BLaER1 treated with 17β-estradiol and CSF1 and Interleukin-3, amounts not matched to agents 10 nM and 100 nM (cell line): Measurements from ENCODE around the gene DKKL1.
"Not testable (repeated sequence)": the region's sequence is repeated elsewhere in the genome, so short reads cannot be mapped to it uniquely, and the experiment has no call there.

Source experiments
- H3K27ac ChIP-seq, 11 experiments: shearing (Covaris generic); formaldehyde crosslinking; 2 replicates each; pipeline ENCODE4 v1.8.1; 2022
- H3K27me3 ChIP-seq, 11 experiments: shearing (Covaris generic); formaldehyde crosslinking; 2 replicates each; pipeline ENCODE4 v1.8.1; 2022
- H3K36me3 ChIP-seq, 11 experiments: shearing (Covaris generic); formaldehyde crosslinking; 2 replicates each; pipeline ENCODE4 v1.8.1; 2022
- H3K4me1 ChIP-seq, 10 experiments: shearing (Covaris generic); formaldehyde crosslinking; 2 replicates each; pipeline ENCODE4 v1.8.1; 2022
- H3K4me2 ChIP-seq, 11 experiments: shearing (Covaris generic); formaldehyde crosslinking; 2 replicates each; pipeline ENCODE4 v1.8.1; 2022
- H3K4me3 ChIP-seq, 10 experiments: shearing (Covaris generic); formaldehyde crosslinking; 2 replicates each; pipeline ENCODE4 v1.8.1; 2022
- H3K9ac ChIP-seq, 11 experiments: shearing (Covaris generic); formaldehyde crosslinking; 2 replicates each; pipeline ENCODE4 v1.8.1; 2022
- H3K9me3 ChIP-seq, 11 experiments: shearing (Covaris generic); formaldehyde crosslinking; replicated peaks in 1 of 11; 2 replicates each; pipeline ENCODE4 v1.8.1; 2022
- H4K20me1 ChIP-seq, 11 experiments: shearing (Covaris generic); formaldehyde crosslinking; 2 replicates each; pipeline ENCODE4 v1.8.1; 2022
- Cebpa-rat ChIP-seq, 11 experiments: shearing (Covaris generic); IDR thresholded peaks; 2 replicates each; pipeline ENCODE4 v1.8.1; 2022

Gene DKKL1

DNA sequence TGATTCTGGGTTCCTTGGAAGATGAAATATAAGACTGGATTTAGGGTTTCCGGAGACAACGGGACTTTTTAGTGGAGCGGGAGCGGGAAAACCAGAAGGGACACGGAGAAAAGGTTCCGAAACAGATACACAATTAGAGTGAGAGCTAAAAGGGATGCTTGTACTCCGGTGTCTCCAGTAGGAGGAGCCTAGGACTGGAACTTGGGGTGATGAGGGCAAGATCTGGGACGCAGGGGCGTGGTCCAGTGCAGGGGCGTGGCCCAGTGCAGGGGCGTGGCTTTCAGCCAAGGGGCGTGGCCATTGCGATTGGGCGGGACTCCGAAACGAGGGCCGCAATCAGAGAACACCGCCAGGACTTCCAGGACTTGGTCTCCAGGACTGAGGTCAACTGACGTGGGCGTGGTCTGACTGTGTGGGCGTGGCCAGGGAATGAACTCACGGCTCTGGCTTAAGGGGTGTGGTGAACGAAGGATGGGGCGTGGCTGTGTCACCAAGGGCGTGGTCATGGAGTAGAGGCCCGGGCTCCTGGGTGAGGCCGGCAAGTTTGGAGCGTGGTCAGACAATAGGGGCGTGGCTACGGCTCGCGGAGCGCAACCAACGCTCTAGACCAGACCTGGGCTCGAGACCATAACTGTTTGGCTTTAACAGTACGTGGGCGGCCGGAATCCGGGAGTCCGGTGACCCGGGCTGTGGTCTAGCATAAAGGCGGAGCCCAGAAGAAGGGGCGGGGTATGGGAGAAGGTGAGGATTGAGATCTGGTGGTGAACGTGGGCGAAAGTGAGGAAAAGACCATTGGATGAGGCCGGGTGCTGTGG is at the start of gene DKKL1:
Gene DKKL1 (plus strand): TSS at position 610 of the 815 bp plus-strand sequence. CDS start 122 bp downstream, at position 732.
- H4K20me1 ChIP-seq = no peaks in the 10 kb centered on the region; a peak in 1 of 22 replicates
- no peak within 1 kb of the TSS for H3K27ac ChIP-seq
- H3K36me3 ChIP-seq = no peaks in the 10 kb centered on the region
- H3K9ac ChIP-seq = no peak within 1 kb of the TSS
- TF ChIP-seq Cebpa-rat (IDR thresholded peaks at IDR 0.05) = no peak
- H3K27me3 ChIP-seq = peaks cover 53 to 71% (median 67%) of the 10 kb centered on the region in 11 experiments
- H3K4me1 ChIP-seq = no peaks in the 10 kb centered on the region; a peak in 1 of 20 replicates
- peaks cover 16 to 23% (median 17%) of the 10 kb centered on the region in 11 experiments for H3K9me3 ChIP-seq
- peak within 1 kb of the TSS in 2 of 10 experiments; percentile 8 to 12; a peak in 1 of 20 replicates for H3K4me3 ChIP-seq
- H3K4me2 ChIP-seq = peak within 1 kb of the TSS in 1 of 11 experiments; percentile 3; a peak in 1 of 22 replicates

DNA sequence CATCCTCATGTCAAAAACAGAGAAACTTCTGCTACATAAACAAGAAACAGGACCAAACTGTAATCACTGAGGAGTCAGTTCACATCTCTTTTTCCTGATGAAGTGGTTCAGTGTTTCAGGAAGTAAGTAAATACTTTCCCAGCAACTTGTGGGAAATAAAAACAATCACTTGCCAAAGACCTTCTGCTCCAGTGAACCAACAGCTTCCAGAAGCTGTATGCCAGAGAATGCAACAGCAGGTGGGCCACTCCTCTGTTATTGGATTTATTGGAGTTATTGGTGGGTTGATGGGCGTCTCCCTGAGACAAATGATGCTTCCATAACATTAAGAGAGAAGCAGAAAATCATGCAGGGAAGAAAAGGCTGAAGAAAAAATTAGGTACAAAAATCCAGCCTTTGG is 48.6 kb upstream of the DKKL1 start:
- Histone ChIP-seq H3K4me2 (peak overlapping the region in 2 of 11 experiments; percentile 35 to 50; a peak in 2 of 22 replicates), H3K27me3 (no peaks in the 10 kb centered on the region), H3K9ac (no peak overlapping the region), H3K27ac (no peak overlapping the region), H4K20me1 (no peaks in the 10 kb centered on the region), H3K4me1 (peaks cover 0 to 13% (median 0%) of the 10 kb centered on the region in 10 experiments; a peak in 5 of 20 replicates), H3K36me3 (peaks cover 0 to 4% (median 0%) of the 10 kb centered on the region in 11 experiments; a peak in 1 of 22 replicates), H3K9me3 (peaks cover 23 to 29% (median 27%) of the 10 kb centered on the region in 11 experiments), H3K4me3 (no peak overlapping the region)
- TF ChIP-seq Cebpa-rat (IDR thresholded peaks at IDR 0.05) = no peak

DNA sequence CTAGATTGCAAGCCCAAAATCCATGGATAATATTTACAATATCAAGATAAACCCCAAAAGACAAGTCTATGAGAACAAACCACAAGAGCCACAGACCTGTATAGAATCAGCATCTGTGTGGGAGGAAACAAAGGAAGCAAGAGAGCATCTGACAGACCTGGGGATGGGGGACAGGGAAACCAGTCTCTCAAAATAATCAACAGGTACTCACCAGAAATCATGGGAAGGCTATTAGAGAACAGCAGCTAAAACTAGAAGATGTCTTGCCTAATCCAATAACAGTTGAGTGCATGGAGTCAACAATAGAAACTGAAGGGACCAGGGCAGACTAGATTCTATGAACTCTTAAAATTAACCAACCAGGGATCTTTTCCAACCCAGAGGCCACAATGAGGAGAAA is 47.4 kb upstream of the DKKL1 start:
- no peaks in the 10 kb centered on the region for H4K20me1 ChIP-seq
- no peak overlapping the region for H3K4me2 ChIP-seq
- H3K4me1 ChIP-seq = peaks cover 0 to 9% (median 0%) of the 10 kb centered on the region in 10 experiments; a peak in 3 of 20 replicates
- no peak overlapping the region for H3K9ac ChIP-seq
- H3K36me3 ChIP-seq = peaks cover 0 to 4% (median 0%) of the 10 kb centered on the region in 11 experiments; a peak in 1 of 22 replicates
- H3K9me3 ChIP-seq = peaks cover 23 to 29% (median 27%) of the 10 kb centered on the region in 11 experiments
- no peak overlapping the region for H3K4me3 ChIP-seq
- H3K27ac ChIP-seq = no peak overlapping the region
- TF ChIP-seq Cebpa-rat (IDR thresholded peaks at IDR 0.05) = no peak
- H3K27me3 ChIP-seq = no peaks in the 10 kb centered on the region

DNA sequence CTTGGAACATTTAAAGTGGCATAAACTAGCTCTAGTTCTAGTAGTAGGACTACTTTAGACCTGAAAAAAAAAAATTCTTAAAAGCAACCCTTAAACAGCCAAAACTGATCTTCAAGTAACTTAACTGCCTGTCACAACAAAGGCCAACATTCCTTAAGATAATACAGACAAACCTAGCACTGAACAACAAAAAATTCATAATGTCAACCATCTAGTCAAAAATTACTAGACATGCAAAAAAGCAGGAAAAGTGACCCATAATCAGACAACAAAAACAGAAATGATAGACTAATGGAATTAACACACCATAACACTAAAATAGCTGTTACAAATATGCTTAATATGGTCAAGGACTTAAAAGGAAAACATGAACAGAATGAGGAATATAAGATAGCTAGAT is 45.4 kb upstream of the DKKL1 start:
- peaks cover 0 to 4% (median 0%) of the 10 kb centered on the region in 11 experiments; a peak in 1 of 22 replicates for H3K36me3 ChIP-seq
- peaks cover 32 to 47% (median 41%) of the 10 kb centered on the region in 11 experiments for H3K9me3 ChIP-seq
- H3K27ac ChIP-seq = no peak overlapping the region
- no peak overlapping the region for H3K4me2 ChIP-seq
- H3K9ac ChIP-seq = no peak overlapping the region
- H3K4me3 ChIP-seq = no peak overlapping the region
- TF ChIP-seq Cebpa-rat (IDR thresholded peaks at IDR 0.05) = no peak
- no peaks in the 10 kb centered on the region for H3K27me3 ChIP-seq
- peaks cover 0 to 9% (median 0%) of the 10 kb centered on the region in 10 experiments; a peak in 3 of 20 replicates for H3K4me1 ChIP-seq
- no peaks in the 10 kb centered on the region for H4K20me1 ChIP-seq

DNA sequence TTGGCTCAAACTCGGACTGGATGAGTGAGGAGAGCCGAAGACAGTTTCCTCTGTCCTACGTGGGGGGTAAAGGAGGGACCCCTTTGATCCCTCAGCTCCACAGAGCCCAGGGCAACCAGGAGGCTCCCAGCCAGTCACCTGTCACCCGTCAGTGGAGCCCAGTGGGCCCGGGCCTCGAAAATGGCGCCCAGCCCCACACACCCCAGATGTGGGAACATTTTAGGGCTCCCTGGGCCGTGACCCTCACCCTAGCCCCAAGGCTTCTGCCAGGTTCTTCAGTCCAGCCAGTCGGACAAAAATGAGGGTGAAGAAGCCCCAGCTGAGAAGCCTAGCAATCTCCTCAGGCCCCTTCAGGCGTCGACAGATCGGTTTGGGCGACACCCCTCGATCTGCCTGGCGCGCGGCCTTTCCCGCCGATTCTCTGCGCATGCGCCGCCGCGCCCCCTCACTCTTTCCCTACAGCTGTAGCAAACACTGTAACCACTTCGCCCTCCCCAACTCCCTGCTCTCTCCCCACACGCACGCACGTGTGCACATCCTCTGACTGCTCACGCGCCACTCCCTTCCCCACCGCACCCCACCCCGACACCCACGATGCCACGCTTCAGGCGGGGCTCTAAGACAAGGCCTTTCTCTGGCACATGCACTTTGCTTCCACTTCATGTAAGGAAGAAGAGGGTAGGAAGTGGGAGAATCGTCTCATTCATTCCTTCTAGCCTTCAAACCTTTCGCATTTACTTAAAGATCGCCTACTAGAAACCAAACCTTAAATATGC is 38.7 kb upstream of the DKKL1 start, which contains the start of gene SLC6A16:
Gene SLC6A16 (minus strand): TSS at position 391 of the 776 bp plus-strand sequence. CDS start 13,844 bp downstream, outside the sequence.
- Histone ChIP-seq H3K4me3 (no peak within 1 kb of the TSS), H3K9ac (peak within 1 kb of the TSS in 1 of 11 experiments; percentile 32; a peak in 2 of 22 replicates), H3K27me3 (no peaks in the 10 kb centered on the region), H3K36me3 (no peaks in the 10 kb centered on the region), H3K9me3 (peaks cover 14 to 25% (median 19%) of the 10 kb centered on the region in 11 experiments), H3K27ac (no peak within 1 kb of the TSS), H3K4me1 (peaks cover 9 to 25% (median 18%) of the 10 kb centered on the region in 10 experiments; a peak in 16 of 20 replicates), H4K20me1 (no peaks in the 10 kb centered on the region), H3K4me2 (peak within 1 kb of the TSS in 9 of 11 experiments; percentile 6 to 53 (median 34); a peak in 10 of 22 replicates)
- no peak for TF ChIP-seq Cebpa-rat (IDR thresholded peaks at IDR 0.05)

DNA sequence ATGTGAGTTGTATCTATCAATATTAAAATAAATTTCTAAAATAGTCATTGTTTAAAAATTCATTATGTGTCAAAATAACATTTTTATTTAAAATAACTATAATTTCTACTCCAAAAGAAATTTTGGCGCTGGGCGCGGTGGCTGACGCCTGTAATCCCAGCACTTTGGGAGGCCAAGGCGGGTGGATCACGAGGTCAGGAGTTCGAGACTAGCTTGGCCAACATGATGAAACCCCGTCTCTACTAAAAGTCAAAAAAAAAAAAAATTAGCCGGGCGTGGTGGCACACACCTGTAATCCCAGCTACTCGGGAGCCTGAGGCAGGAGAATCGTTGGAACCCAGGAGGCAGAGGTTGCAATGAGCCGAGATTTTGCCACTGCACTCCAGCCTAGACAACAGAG is 37.9 kb upstream of the DKKL1 start:
- H3K36me3 ChIP-seq, H3K27me3 ChIP-seq, H4K20me1 ChIP-seq, H3K27ac ChIP-seq, H3K4me3 ChIP-seq: not testable (repeated sequence)
- Histone ChIP-seq H3K4me2 (peak overlapping the region in 9 of 11 experiments; percentile 6 to 53 (median 34); a peak in 10 of 22 replicates), H3K9me3 (peaks cover 14 to 25% (median 19%) of the 10 kb centered on the region in 11 experiments), H3K9ac (peak overlapping the region in 1 of 11 experiments; percentile 32; a peak in 1 of 22 replicates), H3K4me1 (peaks cover 9 to 26% (median 21%) of the 10 kb centered on the region in 10 experiments; a peak in 16 of 20 replicates)

DNA sequence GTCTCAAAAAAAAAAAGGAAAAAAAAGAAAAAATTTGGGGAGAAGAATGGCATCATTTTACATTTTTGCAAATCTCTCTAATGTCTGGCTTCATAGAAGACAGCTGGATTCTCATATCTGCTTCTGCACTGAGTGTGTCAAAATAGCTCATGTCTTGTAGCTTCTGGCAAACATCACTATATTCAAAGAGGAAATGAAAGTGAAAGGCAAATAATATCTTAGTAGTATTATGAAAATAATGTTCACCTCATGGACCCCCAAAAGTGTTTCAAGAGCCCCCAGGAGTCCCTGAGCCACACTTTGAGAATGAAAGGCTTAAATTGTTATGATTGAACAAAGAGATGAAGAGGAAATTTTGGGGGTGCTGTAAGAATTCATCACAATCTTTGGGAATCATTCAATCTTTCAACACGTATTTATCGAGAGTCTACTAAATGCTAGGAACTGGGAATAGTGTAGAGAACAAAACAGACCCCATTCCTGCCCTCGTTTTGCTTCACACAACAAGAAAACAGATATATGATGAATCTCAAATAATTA is 37.4 kb upstream of the DKKL1 start:
- Histone ChIP-seq H3K4me3 (no peak overlapping the region), H3K9me3 (peaks cover 14 to 25% (median 19%) of the 10 kb centered on the region in 11 experiments), H3K4me2 (peak overlapping the region in 9 of 11 experiments; percentile 6 to 53 (median 34); a peak in 10 of 22 replicates), H3K27me3 (no peaks in the 10 kb centered on the region), H3K4me1 (peaks cover 9 to 31% (median 24%) of the 10 kb centered on the region in 10 experiments; a peak in 19 of 20 replicates), H3K9ac (peak overlapping the region in 1 of 11 experiments; percentile 32; a peak in 2 of 22 replicates), H3K36me3 (no peaks in the 10 kb centered on the region), H4K20me1 (no peaks in the 10 kb centered on the region), H3K27ac (no peak overlapping the region)
- TF ChIP-seq Cebpa-rat (IDR thresholded peaks at IDR 0.05) = no peak

DNA sequence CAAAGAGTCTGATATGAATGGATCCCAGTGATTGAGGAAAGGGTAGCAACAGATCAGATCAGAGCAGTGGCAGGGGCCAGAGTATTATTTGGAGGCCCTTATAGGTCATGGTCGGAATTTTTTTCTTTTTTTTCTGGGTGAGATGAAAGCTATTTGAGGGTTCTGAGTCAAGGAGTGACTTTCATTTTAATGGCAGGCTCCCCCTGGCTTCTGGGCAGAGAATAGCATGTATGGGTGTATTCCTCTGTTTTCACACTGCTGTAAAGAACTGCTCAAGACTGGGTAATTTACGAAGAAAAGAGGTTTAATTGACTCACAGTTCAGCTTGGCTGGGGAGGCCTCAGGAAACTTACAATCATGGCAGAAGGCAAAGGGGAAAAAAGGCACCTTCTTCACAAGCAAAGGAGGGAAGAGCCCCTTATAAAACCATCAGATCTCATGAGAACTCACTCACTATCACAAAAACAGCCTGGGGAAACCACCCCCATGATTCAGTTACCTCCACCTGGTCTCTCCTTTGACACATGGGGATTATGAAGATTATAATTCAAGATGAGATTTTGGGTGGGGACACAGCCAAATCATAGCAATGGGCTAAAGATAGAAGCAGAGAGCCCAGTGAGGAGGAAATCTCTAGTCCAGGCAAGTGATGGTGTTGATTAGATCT is 35.7 kb upstream of the DKKL1 start:
- no peak for TF ChIP-seq Cebpa-rat (IDR thresholded peaks at IDR 0.05)
- H3K4me2 ChIP-seq = no peak overlapping the region
- peaks cover 6 to 16% (median 9%) of the 10 kb centered on the region in 11 experiments for H3K9me3 ChIP-seq
- H4K20me1 ChIP-seq = no peaks in the 10 kb centered on the region
- no peaks in the 10 kb centered on the region for H3K27me3 ChIP-seq
- no peaks in the 10 kb centered on the region for H3K36me3 ChIP-seq
- no peak overlapping the region for H3K27ac ChIP-seq
- H3K9ac ChIP-seq = no peak overlapping the region
- no peak overlapping the region for H3K4me3 ChIP-seq
- peaks cover 22 to 47% (median 42%) of the 10 kb centered on the region in 10 experiments for H3K4me1 ChIP-seq
